ENCODE measurements around the gene CBFA2T3.

Gene CBFA2T3

GRCh38 chr16:88976366-88977017, 515 bp downstream of the CBFA2T3 start:
- no peak for DNase-seq (ENCODE audit: low spot score)

- no peak for DNase-seq (ENCODE audit: low spot score)
Measured at GRCh38 chr16:88975511-88976061, 1.4 kb downstream of the CBFA2T3 start.

- no peak for DNase-seq (ENCODE audit: low spot score)
Measured at GRCh38 chr16:88974916-88975215, 2.1 kb downstream of the CBFA2T3 start.

- DNase-seq (ENCODE audit: low spot score): no peak
Measured at GRCh38 chr16:88974080-88974915, 2.7 kb downstream of the CBFA2T3 start.

- DNase-seq (ENCODE audit: low spot score): no peak
Measured at GRCh38 chr16:88973415-88974050, 3.5 kb downstream of the CBFA2T3 start.

GRCh38 chr16:88973007-88973410, 4.0 kb downstream of the CBFA2T3 start:
- no peak for DNase-seq (ENCODE audit: low spot score)

GRCh38 chr16:88972349-88972748, 4.7 kb downstream of the CBFA2T3 start:
- DNase-seq (ENCODE audit: low spot score): no peak

- no peak for DNase-seq (ENCODE audit: low spot score)
Measured at GRCh38 chr16:88971371-88972097, 5.5 kb downstream of the CBFA2T3 start.

GRCh38 chr16:88970539-88971065, 6.4 kb downstream of the CBFA2T3 start:
- DNase-seq (ENCODE audit: low spot score): no peak

- DNase-seq (ENCODE audit: low spot score): no peak
Measured at GRCh38 chr16:88970050-88970449, 7.0 kb downstream of the CBFA2T3 start.

GRCh38 chr16:88969361-88969831, 7.6 kb downstream of the CBFA2T3 start:
- DNase-seq (ENCODE audit: low spot score): no peak

- DNase-seq (ENCODE audit: low spot score): no peak
Measured at GRCh38 chr16:88968589-88969280, 8.3 kb downstream of the CBFA2T3 start.

- no peak for DNase-seq (ENCODE audit: low spot score)
Measured at GRCh38 chr16:88967830-88968588, 9.0 kb downstream of the CBFA2T3 start.

- DNase-seq (ENCODE audit: low spot score): no peak
Measured at GRCh38 chr16:88966986-88967829, 9.8 kb downstream of the CBFA2T3 start.

DNA sequence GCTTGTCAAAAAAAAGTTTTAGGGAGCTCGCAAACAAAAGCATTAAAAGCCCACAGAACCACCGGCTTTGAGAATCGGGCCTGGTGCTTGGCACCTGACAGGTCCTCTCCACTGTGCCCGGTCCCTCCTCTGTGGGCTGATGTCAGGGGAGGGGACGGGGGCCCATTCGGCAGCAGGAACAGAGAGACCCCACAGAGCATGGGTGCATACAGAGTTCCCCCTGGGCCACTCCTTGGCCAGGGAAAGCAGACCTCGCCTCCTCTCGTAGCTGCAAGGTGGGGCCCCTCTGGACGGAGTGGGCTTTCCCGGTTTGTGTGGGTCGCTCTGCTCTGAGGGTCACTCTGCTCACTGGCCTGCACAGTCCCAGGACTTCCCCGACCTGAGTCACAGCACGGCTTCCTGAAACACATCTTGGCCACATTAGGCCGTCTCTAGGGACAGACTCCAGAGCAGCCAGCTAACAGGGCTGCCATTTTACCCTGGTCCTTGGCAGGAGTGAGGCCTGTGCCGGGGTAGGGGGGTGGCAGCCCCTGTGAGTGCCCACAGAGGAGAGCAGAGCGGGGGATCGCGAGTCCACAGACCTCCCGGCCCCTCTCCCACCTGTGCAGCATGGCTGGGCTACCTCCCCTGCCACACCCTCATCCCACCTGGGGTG, 11.1 kb downstream of the CBFA2T3 start:
- no peak for DNase-seq (ENCODE audit: low spot score)

DNA sequence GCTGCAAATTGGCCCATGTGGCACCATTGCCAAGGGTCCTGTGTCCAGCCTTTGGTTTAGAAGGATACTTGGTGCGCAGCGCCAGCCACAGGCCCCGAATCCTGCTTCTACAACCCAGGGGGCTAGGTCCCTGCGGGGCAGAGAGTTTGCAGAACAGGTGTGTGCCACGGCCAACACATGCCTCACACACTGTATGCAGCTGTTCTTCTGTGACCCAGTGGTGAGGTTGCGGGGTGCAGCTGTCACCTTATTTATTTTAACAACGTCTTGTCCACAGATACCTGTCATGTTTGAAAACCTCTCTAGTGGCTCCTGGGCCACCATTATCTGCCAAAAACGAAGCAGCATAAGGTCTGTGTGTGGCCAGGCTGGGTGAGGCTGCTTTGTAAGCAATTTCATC, 11.6 kb downstream of the CBFA2T3 start:
- DNase-seq (ENCODE audit: low spot score): no peak

- DNase-seq (ENCODE audit: low spot score): no peak
Measured at GRCh38 chr16:88964636-88965035, 12.4 kb downstream of the CBFA2T3 start.

DNA sequence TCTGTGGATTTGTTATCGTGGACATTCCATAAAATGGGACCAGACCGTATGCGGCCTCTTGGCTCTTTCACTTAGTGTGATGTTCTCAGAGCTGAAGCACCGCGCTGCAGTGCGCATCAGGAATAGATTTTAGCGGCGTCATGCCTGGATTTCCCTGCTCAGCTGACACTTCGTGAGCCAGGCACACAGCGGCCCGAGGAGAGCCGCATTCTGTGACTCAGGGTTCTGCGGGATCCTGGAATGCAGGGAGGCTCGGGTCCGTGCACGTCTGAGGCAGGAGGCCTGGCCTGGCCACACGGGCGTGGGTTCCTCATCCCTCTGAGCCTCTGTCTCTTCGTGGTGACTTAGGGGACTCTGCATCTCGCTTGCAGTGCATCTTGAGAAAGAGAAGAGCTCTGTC, 13.4 kb downstream of the CBFA2T3 start:
- no peak for DNase-seq (ENCODE audit: low spot score)

Data from cerebellar cortex (tissue), 1 donor.